ENCODE measurements around the gene PLCL2.

- TF ChIP-seq CTCF (conservative IDR thresholded peaks at IDR 0.05 in 1 of 2, IDR thresholded peaks at IDR 0.05 in 1 of 2; ENCODE audit: extremely low read depth in 1 of 2, insufficient read depth in 1 of 2, low read depth in 1 of 2, low read length in 2 of 2) (no peak), EZH2 (IDR thresholded peaks at IDR 0.05; ENCODE audit: borderline replicate concordance, low read length) (no peak)
Measured at GRCh38 chr3:16899919-16900318, 15.2 kb downstream of the PLCL2 start.

All from mammary epithelial cell (primary cell).